Thyroid gland (tissue), 4 donors: ENCODE results near the gene MAN2A2.

Experiments used
- POLR2A ChIP-seq, 2 donors: fragments of 450-650 bp; IDR thresholded peaks; one replicate each; pipeline ENCODE4 v1.6.1; 2017; ENCODE audit warnings: antibody characterized with exemption in 2 of 2, mild to moderate bottlenecking in 2 of 2, moderate library complexity in 1 of 2
- TF ChIP-seq, protein P1 (sequence below), 6 experiments: fragments of 200-600 bp in 3 of 6; fragments of 450-650 bp in 3 of 6; sonication (generic) in 3 of 6; IDR thresholded peaks; one replicate each; pipeline ENCODE4 v1.5.1; 2016 to 2019; ENCODE audit warnings: antibody characterized with exemption in 6 of 6, mild to moderate bottlenecking in 2 of 6, inconsistent platforms in 1 of 6, moderate library complexity in 1 of 6

DNA sequence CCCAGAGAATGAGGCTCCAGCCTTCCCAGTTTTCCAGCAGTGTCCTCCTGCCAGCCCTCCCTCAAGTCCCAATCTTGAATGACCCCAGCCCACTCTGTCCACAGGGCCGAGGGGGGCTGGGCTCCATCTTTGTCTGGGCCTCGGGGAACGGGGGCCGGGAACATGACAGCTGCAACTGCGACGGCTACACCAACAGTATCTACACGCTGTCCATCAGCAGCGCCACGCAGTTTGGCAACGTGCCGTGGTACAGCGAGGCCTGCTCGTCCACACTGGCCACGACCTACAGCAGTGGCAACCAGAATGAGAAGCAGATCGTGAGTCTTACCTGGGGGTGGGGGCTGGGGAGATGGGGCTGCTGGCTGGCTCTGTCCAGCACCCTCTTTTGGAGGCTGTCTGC lies 24.4 kb upstream of the MAN2A2 start:
- TF ChIP-seq, protein P1, sequence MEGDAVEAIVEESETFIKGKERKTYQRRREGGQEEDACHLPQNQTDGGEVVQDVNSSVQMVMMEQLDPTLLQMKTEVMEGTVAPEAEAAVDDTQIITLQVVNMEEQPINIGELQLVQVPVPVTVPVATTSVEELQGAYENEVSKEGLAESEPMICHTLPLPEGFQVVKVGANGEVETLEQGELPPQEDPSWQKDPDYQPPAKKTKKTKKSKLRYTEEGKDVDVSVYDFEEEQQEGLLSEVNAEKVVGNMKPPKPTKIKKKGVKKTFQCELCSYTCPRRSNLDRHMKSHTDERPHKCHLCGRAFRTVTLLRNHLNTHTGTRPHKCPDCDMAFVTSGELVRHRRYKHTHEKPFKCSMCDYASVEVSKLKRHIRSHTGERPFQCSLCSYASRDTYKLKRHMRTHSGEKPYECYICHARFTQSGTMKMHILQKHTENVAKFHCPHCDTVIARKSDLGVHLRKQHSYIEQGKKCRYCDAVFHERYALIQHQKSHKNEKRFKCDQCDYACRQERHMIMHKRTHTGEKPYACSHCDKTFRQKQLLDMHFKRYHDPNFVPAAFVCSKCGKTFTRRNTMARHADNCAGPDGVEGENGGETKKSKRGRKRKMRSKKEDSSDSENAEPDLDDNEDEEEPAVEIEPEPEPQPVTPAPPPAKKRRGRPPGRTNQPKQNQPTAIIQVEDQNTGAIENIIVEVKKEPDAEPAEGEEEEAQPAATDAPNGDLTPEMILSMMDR (IDR thresholded peaks at IDR 0.05), result no peak
- no peak for TF ChIP-seq POLR2A (IDR thresholded peaks at IDR 0.05)
